ENCODE data around the gene SAMD7. TPM values are rescaled to one million over a fixed set of nuclear protein-coding genes. Genes with fewer than 3 reads are reported as not detected.
A peak's percentile ranks its signal among the peaks of the same experiment; 100 is the strongest.

The SAMD7 gene, protein sequence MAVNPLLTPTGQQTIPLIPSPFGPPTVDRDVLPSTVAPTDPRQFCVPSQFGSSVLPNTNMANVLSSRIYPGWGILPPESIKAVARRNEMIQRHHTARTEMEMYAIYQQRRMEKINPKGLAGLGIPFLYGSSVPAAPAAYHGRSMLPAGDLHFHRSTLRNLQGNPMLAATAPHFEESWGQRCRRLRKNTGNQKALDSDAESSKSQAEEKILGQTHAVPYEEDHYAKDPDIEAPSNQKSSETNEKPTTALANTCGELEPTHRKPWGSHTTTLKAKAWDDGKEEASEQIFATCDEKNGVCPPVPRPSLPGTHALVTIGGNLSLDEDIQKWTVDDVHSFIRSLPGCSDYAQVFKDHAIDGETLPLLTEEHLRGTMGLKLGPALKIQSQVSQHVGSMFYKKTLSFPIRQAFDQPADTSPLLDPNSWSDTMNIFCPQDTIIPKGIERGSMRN
- not detected for total RNA-seq

DNA sequence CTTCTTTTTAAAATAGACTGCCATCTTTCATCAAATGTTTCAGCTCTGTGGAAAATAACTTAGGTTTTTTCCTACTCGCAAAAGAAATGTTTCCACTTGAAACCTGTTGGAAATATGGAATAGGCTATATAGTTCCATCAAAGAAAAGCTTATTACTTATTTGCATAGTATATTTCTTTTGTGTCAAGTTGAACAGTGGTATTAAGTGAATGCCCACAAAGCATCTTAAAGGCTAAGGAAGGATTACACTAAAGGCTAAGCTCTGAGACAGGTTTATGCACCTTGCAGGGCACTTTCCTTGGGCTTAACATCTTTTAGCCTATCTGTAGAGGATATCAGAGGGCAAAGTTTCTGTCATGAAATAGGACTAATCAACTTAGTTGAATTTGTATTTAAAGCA is at the start of gene SAMD7:
Gene SAMD7 (plus strand): TSS at position 301 of the 400 bp plus-strand sequence. CDS start 7,927 bp downstream, outside the sequence.
- DNase-seq (ENCODE audit: low spot score in 2 of 2) = no peak
- FAIRE-seq = no peak

GRCh38 chr3:169861871-169862270 is 49.5 kb upstream of the SAMD7 start:
- FAIRE-seq = no peak
- DNase-seq (ENCODE audit: low spot score in 2 of 2) = no peak

DNA sequence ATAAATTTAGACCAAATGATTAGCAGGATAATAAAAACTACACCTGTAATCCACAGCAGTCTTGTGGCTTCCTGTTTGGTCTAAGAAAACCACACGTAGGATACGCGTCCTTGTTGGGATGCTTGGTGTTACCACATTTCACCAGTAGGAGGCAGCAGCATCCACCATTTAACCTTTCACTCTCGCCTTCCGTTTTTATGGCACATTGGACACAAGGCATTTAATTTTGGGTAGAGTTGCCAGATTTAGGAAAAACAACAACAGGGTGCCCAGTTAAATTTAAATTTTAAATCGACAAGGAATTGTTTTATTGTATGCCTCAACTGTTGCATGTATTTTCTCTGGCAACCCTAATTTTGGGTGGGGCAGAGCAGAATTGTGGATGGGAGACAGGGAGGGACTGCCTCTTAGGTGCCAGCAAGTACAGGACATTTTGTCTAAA is 47.9 kb upstream of the SAMD7 start:
- DNase-seq (ENCODE audit: low spot score in 2 of 2) = peak; percentile 37 to 58
- no peak for FAIRE-seq

GRCh38 chr3:169864270-169864669 is 47.1 kb upstream of the SAMD7 start:
- FAIRE-seq (no peak), DNase-seq (ENCODE audit: low spot score in 2 of 2) (no peak)

DNA sequence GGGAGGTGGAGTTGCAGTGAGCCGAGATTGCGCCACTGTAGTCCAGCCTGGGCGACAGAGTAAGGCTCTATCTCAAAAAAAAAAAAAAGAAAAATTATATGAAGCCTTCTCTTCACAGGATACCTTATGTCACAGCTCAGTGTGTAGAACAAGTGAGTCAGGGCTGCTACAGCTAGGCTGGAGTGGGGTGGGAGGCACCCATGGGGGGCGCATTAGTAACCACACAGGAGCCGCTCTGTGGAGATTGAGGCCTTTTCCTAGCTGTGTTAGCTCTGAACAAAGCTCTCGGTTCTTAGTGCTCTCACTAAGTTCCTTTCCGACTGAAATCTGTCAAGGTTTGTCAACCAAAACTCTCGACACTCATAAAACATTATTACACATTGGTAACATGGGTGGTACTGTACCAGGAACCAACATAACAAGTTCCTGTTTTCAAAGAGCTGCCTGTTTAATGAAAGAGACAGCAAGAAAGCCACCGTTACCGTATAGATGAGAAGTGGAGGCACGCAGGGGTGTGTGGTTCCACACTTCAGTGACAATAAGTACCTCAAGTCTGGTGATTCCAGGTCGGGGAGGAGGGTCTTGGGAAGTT is 46.1 kb upstream of the SAMD7 start:
- DNase-seq (ENCODE audit: low spot score in 2 of 2) (no peak), FAIRE-seq (no peak)

GRCh38 chr3:169867584-169868210 is 43.7 kb upstream of the SAMD7 start:
- DNase-seq (ENCODE audit: low spot score in 2 of 2) = no peak
- FAIRE-seq = no peak

- FAIRE-seq = no peak
- no peak for DNase-seq (ENCODE audit: low spot score in 2 of 2)
These were observed 43.0 kb upstream of the SAMD7 start for GRCh38 chr3:169868369-169868768.

DNA sequence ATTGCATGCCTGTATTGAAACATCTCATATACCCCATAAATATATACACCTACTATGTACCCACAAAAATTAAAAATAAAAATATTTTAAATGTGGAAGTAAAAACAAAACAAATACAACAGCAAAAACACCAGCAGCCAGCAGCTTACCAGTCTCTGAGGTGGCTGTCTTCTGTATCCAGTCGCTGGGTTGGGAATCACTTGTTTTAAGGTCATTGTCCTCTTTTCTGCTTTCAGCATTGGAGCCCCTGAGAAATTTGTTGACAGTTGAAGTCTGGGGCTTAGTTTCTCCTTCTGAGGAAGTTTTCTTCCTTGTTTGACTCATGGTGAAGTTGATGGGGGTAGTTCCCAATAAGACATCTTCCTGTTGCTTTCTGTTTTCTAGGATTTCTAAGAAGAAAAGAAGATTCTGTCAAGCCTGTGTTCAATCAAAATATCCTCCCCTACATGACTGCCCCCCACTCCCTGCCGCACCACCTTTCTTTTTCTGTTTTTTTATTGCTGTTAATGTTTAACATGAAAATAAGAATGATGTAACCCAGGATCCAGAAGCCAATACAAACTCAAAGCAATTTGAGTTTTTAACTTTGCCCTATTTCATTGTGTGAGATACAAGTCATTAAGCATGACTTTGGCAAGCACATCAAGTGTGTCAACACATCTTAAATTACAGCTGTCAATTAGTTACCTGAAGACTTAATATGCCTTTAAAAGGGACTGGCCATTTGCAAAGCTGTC is 41.7 kb upstream of the SAMD7 start, which contains the start of gene LRRC31:
Gene LRRC31 (minus strand): TSS at position 452 of the 737 bp plus-strand sequence. CDS start 128 bp downstream, at position 324.
- FAIRE-seq (no peak), DNase-seq (ENCODE audit: low spot score in 2 of 2) (no peak)

DNA sequence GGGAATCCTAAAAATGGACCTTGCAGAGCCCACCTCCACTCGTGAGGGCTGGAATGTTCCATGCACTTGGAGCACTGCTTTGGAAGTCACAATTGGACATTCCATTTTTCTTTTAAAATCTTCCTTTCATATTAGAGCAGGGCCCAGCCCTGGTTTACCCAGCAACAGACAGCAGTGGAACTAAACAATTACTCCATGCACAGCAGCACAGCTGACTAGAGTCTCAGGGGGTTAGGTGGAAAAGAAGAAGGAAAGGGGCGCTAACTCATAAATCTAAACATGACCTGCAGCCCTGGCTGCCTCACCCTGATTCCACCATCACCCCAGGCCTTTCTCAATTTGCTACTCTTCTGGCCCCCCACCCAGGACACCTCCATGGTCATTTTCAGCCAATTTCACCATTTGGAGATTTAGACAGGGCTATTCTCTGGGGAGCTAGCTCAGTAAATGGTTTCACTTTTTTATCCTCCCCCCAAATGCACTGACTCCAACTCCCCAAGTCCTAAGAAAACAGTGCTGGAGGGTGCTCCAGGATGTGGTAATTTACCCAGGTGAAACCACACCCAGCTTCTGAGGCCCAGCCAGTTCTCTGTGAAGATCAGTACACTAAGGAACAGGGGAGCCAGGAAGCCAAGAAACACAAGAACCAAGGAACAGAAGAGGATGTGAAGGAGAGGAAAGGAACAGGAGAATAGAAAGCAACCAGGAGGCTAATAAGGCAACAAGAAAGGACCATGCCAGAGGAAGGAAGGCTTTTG is 40.1 kb upstream of the SAMD7 start:
- FAIRE-seq (no peak), DNase-seq (ENCODE audit: low spot score in 2 of 2) (no peak)

- DNase-seq (ENCODE audit: low spot score in 2 of 2) (no peak), FAIRE-seq (no peak)
These were observed 32.3 kb upstream of the SAMD7 start for GRCh38 chr3:169879013-169879557.

- no peak for FAIRE-seq
- DNase-seq (ENCODE audit: low spot score in 2 of 2) = no peak
These were observed 31.4 kb upstream of the SAMD7 start for GRCh38 chr3:169879845-169880575.

DNA sequence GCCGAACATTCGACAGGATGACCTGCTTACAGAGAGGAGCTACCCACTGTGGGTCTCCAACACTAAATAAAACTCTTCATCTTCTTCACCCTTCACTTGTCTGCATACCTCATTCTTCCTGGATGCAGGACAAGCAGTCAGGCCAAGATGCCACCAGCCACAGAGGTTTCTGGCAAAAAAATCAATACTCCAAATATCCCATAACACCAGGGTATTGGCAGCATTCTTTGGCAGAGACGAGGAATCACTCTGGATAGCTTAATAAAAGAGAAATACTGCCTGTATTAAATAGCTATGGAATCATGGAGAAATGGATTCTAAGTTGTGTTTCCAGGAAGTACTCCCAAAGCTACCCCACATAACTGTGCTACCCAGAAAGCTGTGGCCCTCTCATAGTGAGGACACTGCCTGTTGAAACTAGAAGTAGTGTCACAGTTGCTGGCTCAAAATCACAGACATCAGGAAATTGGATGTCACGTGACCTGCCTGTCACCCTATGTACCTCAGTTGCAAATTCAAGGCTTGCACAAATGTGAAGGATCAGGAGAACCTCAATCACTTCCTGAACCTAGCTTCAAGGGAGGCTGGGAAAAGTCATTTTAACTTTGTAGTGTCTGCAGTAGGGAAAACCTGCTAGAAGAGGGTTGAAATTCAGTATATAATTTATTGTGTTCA is 30.7 kb upstream of the SAMD7 start:
- FAIRE-seq = no peak
- DNase-seq (ENCODE audit: low spot score in 2 of 2) = no peak

DNA sequence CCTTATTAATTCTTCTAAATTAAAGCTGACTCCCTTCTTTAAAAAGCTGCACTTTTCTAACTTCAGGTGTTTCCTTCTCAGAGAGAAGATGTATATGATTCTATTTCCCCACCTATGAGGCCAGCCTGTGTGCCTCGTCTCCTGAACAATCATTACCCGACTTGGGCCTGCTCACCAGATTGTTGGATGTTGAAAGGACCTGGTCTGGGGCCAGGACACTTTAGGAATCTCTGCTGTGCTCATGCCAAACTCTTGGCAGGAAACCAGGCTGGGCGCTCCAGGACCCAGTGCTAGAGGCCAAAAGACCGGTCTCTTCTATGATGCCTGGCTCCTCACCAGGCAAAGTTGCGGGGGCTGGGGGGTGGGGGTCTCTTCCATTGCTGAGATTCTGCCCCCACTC is 24.7 kb upstream of the SAMD7 start:
- FAIRE-seq = no peak
- DNase-seq (ENCODE audit: low spot score in 2 of 2) = peak in 1 of 2 donors; percentile 32

DNA sequence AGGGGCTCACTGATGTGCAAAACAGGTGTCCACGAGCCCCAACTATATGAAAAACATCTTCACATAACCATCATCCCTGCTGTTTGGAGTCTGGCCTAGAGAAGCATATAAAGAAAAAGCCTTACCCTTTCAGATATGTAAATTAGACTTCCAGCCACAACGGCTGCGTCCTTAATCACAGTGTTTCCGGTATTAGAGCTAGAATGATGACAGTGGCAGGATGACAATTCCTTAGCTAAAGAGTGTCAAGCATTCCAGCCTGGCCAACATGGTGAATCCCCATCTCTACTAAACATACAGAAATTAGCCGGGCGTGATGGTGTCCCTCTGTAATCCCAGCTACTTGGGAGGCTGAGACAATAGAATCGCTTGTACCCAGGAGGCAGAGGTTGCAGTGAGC is 19.5 kb upstream of the SAMD7 start:
- no peak for DNase-seq (ENCODE audit: low spot score in 2 of 2)
- no peak for FAIRE-seq

- DNase-seq (ENCODE audit: low spot score in 2 of 2) = no peak
These were observed 17.3 kb upstream of the SAMD7 start for GRCh38 chr3:169894110-169894509.

GRCh38 chr3:169895072-169895471 is 16.3 kb upstream of the SAMD7 start:
- FAIRE-seq (no peak), DNase-seq (ENCODE audit: low spot score in 2 of 2) (no peak)

More at GRCh38 chr3:169894110-169894509, 17.3 kb upstream of the SAMD7 start:
- no peak for FAIRE-seq

GRCh38 chr3:169897284-169897683 is 14.1 kb upstream of the SAMD7 start:
- DNase-seq (ENCODE audit: low spot score in 2 of 2) (no peak), FAIRE-seq (no peak)

DNA sequence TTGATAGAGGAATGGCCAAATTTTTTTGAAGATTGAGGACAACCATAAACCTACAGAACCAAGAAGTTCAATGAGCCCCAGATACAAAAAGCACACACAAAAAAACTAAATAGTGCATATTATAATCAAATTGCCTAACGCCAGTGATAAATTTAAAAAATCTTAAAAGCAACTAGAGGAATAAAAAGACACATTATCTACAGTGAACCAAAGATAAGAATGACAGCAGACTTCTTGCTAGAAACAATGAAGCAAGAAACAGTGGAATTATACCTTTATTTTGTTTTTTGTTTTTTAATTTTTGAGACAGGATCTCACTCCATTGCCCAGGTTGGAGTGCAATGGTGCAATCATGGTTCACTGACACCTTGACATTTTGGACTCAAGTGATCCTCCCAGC is 9.9 kb upstream of the SAMD7 start:
- DNase-seq (ENCODE audit: low spot score in 2 of 2) (no peak), FAIRE-seq (no peak)

All from frontal cortex (tissue), 4 donors.